Measurements from ENCODE around the gene ISL2. TPM values are rescaled to one million over a fixed set of nuclear protein-coding genes. Genes with fewer than 3 reads are reported as not detected.

The ISL2 gene
- total RNA-seq, 2 experiments from 2014 or later, result 6.2 to 11.8 TPM

GRCh38 chr15:76321602-76322001, 15.0 kb upstream of the ISL2 start:
- no peaks in the 10 kb centered on the region for H3K9me3 ChIP-seq (ENCODE audit: low read length)
- no peak overlapping the region for H3K4me3 ChIP-seq (ENCODE audit: low read depth, low read length, poor library complexity, severe bottlenecking)
- POLR2A ChIA-PET, result interaction anchor here (0.6 kb wide), 1 partner anchor 368 kb away, joined by 4 read pairs; no protein-coding TSS in a partner anchor
- no peak overlapping the region for H2AFZ ChIP-seq (ENCODE audit: low read length)
- DNase-seq (ENCODE audit: low spot score), result no peak
- no peak for TF ChIP-seq EZH2phosphoT487 (IDR thresholded peaks at IDR 0.05; ENCODE audit: borderline replicate concordance, low read depth, low read length)
- TF ChIP-seq, protein P1, sequence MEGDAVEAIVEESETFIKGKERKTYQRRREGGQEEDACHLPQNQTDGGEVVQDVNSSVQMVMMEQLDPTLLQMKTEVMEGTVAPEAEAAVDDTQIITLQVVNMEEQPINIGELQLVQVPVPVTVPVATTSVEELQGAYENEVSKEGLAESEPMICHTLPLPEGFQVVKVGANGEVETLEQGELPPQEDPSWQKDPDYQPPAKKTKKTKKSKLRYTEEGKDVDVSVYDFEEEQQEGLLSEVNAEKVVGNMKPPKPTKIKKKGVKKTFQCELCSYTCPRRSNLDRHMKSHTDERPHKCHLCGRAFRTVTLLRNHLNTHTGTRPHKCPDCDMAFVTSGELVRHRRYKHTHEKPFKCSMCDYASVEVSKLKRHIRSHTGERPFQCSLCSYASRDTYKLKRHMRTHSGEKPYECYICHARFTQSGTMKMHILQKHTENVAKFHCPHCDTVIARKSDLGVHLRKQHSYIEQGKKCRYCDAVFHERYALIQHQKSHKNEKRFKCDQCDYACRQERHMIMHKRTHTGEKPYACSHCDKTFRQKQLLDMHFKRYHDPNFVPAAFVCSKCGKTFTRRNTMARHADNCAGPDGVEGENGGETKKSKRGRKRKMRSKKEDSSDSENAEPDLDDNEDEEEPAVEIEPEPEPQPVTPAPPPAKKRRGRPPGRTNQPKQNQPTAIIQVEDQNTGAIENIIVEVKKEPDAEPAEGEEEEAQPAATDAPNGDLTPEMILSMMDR (conservative IDR thresholded peaks at IDR 0.05; ENCODE audit: low read length), result no peak
- H3K4me1 ChIP-seq (ENCODE audit: insufficient read depth, low read length, poor library complexity, severe bottlenecking), result peaks cover 11% of the 10 kb centered on the region
- no peaks in the 10 kb centered on the region for H4K20me1 ChIP-seq (ENCODE audit: insufficient read depth, low read length)
- intact Hi-C loops (cut with micrococcal nuclease; ENCODE audit: unreplicated experiment), result no loop called here
- no peak overlapping the region for H3K27ac ChIP-seq (ENCODE audit: low read depth, low read length, poor library complexity, severe bottlenecking)
- H3K36me3 ChIP-seq (ENCODE audit: insufficient read depth, low read length), result no peaks in the 10 kb centered on the region
- CTCF ChIA-PET (ENCODE audit: unreplicated experiment), result no interaction called here
- H3K4me2 ChIP-seq (ENCODE audit: low read length), result no peak overlapping the region
- no peaks in the 10 kb centered on the region for H3K9me2 ChIP-seq (ENCODE audit: insufficient read depth, low read length)
- no TSS peak for BruUV-seq (replicated peaks)
- H3K79me2 ChIP-seq (ENCODE audit: insufficient read depth, low read depth, low read length), result no peaks in the 10 kb centered on the region

GRCh38 chr15:76324066-76324465, 12.5 kb upstream of the ISL2 start:
- intact Hi-C loops (cut with micrococcal nuclease; ENCODE audit: unreplicated experiment), result no loop called here
- Histone ChIP-seq H3K79me2 (ENCODE audit: insufficient read depth, low read depth, low read length) (no peaks in the 10 kb centered on the region), H3K9me3 (ENCODE audit: low read length) (no peaks in the 10 kb centered on the region), H3K27ac (ENCODE audit: low read depth, low read length, poor library complexity, severe bottlenecking) (no peak overlapping the region), H3K4me1 (ENCODE audit: insufficient read depth, low read length, poor library complexity, severe bottlenecking) (peaks cover 11% of the 10 kb centered on the region), H3K4me2 (ENCODE audit: low read length) (no peak overlapping the region), H4K20me1 (ENCODE audit: insufficient read depth, low read length) (no peaks in the 10 kb centered on the region), H3K36me3 (ENCODE audit: insufficient read depth, low read length) (no peaks in the 10 kb centered on the region), H2AFZ (ENCODE audit: low read length) (no peak overlapping the region), H3K9me2 (ENCODE audit: insufficient read depth, low read length) (no peaks in the 10 kb centered on the region), H3K4me3 (ENCODE audit: low read depth, low read length, poor library complexity, severe bottlenecking) (no peak overlapping the region)
- CTCF ChIA-PET (ENCODE audit: unreplicated experiment), result no interaction called here
- DNase-seq (ENCODE audit: low spot score), result no peak
- TF ChIP-seq, protein P1 (conservative IDR thresholded peaks at IDR 0.05; ENCODE audit: low read length), result no peak
- no peak for TF ChIP-seq EZH2phosphoT487 (IDR thresholded peaks at IDR 0.05; ENCODE audit: borderline replicate concordance, low read depth, low read length)
- BruUV-seq (replicated peaks), result no TSS peak
- POLR2A ChIA-PET, result interaction anchor here (1.1 to 1.6 kb wide), 2 partner anchors 11 to 12 kb away, joined by 3 to 9 read pairs; partner anchors contain the start of gene ISL2

GRCh38 chr15:76325704-76326103, 10.9 kb upstream of the ISL2 start:
- H3K9me2 ChIP-seq (ENCODE audit: insufficient read depth, low read length), result no peaks in the 10 kb centered on the region
- H3K36me3 ChIP-seq (ENCODE audit: insufficient read depth, low read length), result no peaks in the 10 kb centered on the region
- H4K20me1 ChIP-seq (ENCODE audit: insufficient read depth, low read length), result no peaks in the 10 kb centered on the region
- no peak for TF ChIP-seq EZH2phosphoT487 (IDR thresholded peaks at IDR 0.05; ENCODE audit: borderline replicate concordance, low read depth, low read length)
- no peaks in the 10 kb centered on the region for H3K9me3 ChIP-seq (ENCODE audit: low read length)
- intact Hi-C loops (cut with micrococcal nuclease; ENCODE audit: unreplicated experiment), result no loop called here
- peaks cover 11% of the 10 kb centered on the region for H3K4me1 ChIP-seq (ENCODE audit: insufficient read depth, low read length, poor library complexity, severe bottlenecking)
- ChIA-PET CTCF (ENCODE audit: unreplicated experiment) (no interaction called here), POLR2A (interaction anchor here (0.7 to 0.8 kb wide), 2 partner anchors 11 to 19 kb away, joined by 3 to 6 read pairs; partner anchors contain the start of gene ISL2)
- no peak overlapping the region for H3K4me2 ChIP-seq (ENCODE audit: low read length)
- no peak overlapping the region for H2AFZ ChIP-seq (ENCODE audit: low read length)
- no TSS peak for BruUV-seq (replicated peaks)
- no peak overlapping the region for H3K4me3 ChIP-seq (ENCODE audit: low read depth, low read length, poor library complexity, severe bottlenecking)
- H3K27ac ChIP-seq (ENCODE audit: low read depth, low read length, poor library complexity, severe bottlenecking), result no peak overlapping the region
- no peak for DNase-seq (ENCODE audit: low spot score)
- H3K79me2 ChIP-seq (ENCODE audit: insufficient read depth, low read depth, low read length), result no peaks in the 10 kb centered on the region

Measured in OCI-LY7 (cell line).